Measurements from ENCODE around the gene SP7. TPM values are rescaled to one million over a fixed set of nuclear protein-coding genes. Genes with fewer than 3 reads are reported as not detected.
A peak's percentile ranks its signal among the peaks of the same experiment; 100 is the strongest.

SP7 gene
- total and polyA plus RNA-seq, 9 of the 15 experiments (the other 6 are each of a cell fraction or from before 2014, with no cell fraction given), result 0.04 TPM; not detected in 8

- TF ChIP-seq, protein P1, sequence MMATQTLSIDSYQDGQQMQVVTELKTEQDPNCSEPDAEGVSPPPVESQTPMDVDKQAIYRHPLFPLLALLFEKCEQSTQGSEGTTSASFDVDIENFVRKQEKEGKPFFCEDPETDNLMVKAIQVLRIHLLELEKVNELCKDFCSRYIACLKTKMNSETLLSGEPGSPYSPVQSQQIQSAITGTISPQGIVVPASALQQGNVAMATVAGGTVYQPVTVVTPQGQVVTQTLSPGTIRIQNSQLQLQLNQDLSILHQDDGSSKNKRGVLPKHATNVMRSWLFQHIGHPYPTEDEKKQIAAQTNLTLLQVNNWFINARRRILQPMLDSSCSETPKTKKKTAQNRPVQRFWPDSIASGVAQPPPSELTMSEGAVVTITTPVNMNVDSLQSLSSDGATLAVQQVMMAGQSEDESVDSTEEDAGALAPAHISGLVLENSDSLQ (IDR thresholded peaks at IDR 0.05), result peak; percentile 97
- TF ChIP-seq RCOR1 (IDR thresholded peaks at IDR 0.05; ENCODE audit: borderline replicate concordance in 1 of 2, low read depth in 2 of 2, low read length in 2 of 2) (peak in 1 of 2 experiments; percentile 23; a peak in 1 of 4 replicates), ARNT (IDR thresholded peaks at IDR 0.05) (peak; percentile 57 to 79; a peak in 2 of 4 replicates), HDAC2 (IDR thresholded peaks at IDR 0.05) (0 out of 2 replicates have a peak, but pooled peaks have one; percentile 54), TOE1 (IDR thresholded peaks at IDR 0.05; ENCODE audit: borderline replicate concordance) (0 out of 2 replicates have a peak, but pooled peaks have one; percentile 35), TOE1 (CRISPR knock-in tag; IDR thresholded peaks at IDR 0.05; ENCODE audit: borderline replicate concordance, low read depth) (no peak), SIN3B (IDR thresholded peaks at IDR 0.05; ENCODE audit: low read depth) (no peak), ETV5 (CRISPR knock-in tag; IDR thresholded peaks at IDR 0.05; ENCODE audit: low read depth) (peak; percentile 42; the same call in 1 of the 2 replicates), NBN (IDR thresholded peaks at IDR 0.05; ENCODE audit: low read depth) (peak; percentile 77), ZEB2 (IDR thresholded peaks at IDR 0.05) (peak; percentile 65), NFIC (IDR thresholded peaks at IDR 0.05) (peak; percentile 21; the same call in 1 of the 2 replicates), PHB2 (IDR thresholded peaks at IDR 0.05; ENCODE audit: low read depth) (peak; percentile 52; the same call in 1 of the 2 replicates), BRD9 (IDR thresholded peaks at IDR 0.05; ENCODE audit: low read depth, partially characterized antibody) (peak; percentile 83), NCOA1 (IDR thresholded peaks at IDR 0.05; ENCODE audit: low read depth) (0 out of 2 replicates have a peak, but pooled peaks have one; percentile 32), DDX20 (tag; IDR thresholded peaks at IDR 0.05; ENCODE audit: low read depth) (no peak), SMARCA4 (IDR thresholded peaks at IDR 0.05) (peak; percentile 80), TAL1 (IDR thresholded peaks at IDR 0.05) (peak; percentile 27; the same call in 1 of the 2 replicates), ARID2 (IDR thresholded peaks at IDR 0.05) (0 out of 2 replicates have a peak, but pooled peaks have one; percentile 7), ZNF830 (CRISPR knock-in tag; IDR thresholded peaks at IDR 0.05) (no peak)
- TF ChIP-seq, protein P2, sequence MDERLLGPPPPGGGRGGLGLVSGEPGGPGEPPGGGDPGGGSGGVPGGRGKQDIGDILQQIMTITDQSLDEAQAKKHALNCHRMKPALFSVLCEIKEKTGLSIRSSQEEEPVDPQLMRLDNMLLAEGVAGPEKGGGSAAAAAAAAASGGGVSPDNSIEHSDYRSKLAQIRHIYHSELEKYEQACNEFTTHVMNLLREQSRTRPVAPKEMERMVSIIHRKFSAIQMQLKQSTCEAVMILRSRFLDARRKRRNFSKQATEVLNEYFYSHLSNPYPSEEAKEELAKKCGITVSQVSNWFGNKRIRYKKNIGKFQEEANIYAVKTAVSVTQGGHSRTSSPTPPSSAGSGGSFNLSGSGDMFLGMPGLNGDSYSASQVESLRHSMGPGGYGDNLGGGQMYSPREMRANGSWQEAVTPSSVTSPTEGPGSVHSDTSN (CRISPR knock-in tag; IDR thresholded peaks at IDR 0.05; ENCODE audit: low read depth), result no peak
- TF ChIP-seq, protein P2 (tag; conservative IDR thresholded peaks at IDR 0.05; ENCODE audit: low read depth), result peak; percentile 98
- TF ChIP-seq, protein P3, sequence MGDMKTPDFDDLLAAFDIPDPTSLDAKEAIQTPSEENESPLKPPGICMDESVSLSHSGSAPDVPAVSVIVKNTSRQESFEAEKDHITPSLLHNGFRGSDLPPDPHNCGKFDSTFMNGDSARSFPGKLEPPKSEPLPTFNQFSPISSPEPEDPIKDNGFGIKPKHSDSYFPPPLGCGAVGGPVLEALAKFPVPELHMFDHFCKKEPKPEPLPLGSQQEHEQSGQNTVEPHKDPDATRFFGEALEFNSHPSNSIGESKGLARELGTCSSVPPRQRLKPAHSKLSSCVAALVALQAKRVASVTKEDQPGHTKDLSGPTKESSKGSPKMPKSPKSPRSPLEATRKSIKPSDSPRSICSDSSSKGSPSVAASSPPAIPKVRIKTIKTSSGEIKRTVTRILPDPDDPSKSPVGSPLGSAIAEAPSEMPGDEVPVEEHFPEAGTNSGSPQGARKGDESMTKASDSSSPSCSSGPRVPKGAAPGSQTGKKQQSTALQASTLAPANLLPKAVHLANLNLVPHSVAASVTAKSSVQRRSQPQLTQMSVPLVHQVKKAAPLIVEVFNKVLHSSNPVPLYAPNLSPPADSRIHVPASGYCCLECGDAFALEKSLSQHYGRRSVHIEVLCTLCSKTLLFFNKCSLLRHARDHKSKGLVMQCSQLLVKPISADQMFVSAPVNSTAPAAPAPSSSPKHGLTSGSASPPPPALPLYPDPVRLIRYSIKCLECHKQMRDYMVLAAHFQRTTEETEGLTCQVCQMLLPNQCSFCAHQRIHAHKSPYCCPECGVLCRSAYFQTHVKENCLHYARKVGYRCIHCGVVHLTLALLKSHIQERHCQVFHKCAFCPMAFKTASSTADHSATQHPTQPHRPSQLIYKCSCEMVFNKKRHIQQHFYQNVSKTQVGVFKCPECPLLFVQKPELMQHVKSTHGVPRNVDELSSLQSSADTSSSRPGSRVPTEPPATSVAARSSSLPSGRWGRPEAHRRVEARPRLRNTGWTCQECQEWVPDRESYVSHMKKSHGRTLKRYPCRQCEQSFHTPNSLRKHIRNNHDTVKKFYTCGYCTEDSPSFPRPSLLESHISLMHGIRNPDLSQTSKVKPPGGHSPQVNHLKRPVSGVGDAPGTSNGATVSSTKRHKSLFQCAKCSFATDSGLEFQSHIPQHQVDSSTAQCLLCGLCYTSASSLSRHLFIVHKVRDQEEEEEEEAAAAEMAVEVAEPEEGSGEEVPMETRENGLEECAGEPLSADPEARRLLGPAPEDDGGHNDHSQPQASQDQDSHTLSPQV (IDR thresholded peaks at IDR 0.05), result peak; percentile 27; the same call in 1 of the 2 replicates
Measured at GRCh38 chr12:53355121-53355520, 19.0 kb upstream of the SP7 start (continued).

Data from K562 (cell line).